HG03103 (cell line): ENCODE data around the gene RNF214.
"Not testable (repeated sequence)": the region's sequence is repeated elsewhere in the genome, so short reads cannot be mapped to it uniquely, and the experiment has no call there.

ENCODE experiments used
- ATAC-seq: cut with Tn5 transposase; IDR thresholded peaks from one replicate; pipeline ENCODE4 v1.9.1; 2021; ENCODE audit warnings: low read depth; ENCODE audit not compliant: unreplicated experiment

RNF214 gene

DNA sequence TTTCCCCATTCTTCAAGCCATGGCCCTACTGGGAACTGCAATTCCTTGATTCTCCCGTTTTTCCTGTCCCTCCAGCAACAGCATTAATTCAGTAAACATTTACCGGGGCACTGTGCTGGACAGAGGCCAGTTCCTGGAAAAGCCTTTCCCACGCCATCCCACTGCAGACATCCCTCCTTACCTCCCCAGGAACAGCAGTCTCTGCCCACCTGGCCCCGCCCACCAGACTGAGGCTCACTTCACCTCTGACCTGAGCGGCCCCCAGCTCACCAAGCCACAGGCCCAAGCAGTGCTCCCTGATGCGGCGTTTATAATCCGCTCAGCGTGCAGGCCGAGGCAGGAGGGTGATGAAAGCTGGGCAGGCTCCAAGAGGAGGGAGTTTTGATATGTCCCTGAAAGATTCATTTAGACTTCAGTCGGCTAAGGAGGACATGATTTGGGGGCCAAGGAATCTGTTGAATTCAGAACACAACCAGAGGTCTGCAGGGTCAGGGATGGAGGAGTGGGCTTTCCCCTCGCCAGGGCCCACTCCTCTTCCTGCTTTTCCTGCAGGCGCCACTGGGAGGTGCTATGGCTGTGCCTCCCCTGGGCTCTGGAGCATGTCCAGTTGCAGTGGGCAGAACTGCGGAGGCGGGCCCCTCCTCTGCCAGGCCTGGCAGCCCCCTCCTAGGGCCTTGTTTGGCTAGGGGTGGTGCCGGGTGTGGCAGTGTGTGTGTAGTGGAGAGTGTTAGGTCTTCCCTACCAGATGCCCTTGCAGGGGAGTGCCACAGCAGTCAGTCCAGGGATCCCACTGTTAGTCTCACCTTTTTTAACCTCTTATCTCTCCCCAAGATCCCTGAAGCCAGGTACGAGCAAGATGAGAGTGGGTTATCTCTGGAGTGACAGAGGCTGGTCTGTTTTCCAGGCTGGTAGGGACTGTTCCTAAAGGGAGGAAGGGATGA is 34.7 kb upstream of the RNF214 start:
- no peak for ATAC-seq

DNA sequence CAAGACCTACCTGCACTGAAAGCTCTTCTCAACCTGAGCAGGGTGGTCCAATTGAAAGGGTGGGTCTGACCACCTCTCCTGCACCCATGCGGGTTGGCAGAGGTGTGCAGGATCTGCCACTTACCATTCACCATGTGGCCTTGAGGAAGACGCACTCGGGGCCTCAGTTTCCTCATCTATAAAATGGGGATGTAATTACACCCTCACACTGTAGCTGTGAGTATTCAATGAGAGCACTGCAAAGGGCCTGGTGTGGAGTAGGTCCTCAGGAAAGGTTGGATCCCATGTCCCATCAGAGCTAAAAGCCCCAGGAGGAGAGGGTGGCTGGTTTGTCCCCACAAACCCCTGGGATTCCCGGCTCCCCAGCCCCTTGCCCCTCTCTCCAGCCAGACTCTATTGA is 33.9 kb upstream of the RNF214 start:
- ATAC-seq = no peak

DNA sequence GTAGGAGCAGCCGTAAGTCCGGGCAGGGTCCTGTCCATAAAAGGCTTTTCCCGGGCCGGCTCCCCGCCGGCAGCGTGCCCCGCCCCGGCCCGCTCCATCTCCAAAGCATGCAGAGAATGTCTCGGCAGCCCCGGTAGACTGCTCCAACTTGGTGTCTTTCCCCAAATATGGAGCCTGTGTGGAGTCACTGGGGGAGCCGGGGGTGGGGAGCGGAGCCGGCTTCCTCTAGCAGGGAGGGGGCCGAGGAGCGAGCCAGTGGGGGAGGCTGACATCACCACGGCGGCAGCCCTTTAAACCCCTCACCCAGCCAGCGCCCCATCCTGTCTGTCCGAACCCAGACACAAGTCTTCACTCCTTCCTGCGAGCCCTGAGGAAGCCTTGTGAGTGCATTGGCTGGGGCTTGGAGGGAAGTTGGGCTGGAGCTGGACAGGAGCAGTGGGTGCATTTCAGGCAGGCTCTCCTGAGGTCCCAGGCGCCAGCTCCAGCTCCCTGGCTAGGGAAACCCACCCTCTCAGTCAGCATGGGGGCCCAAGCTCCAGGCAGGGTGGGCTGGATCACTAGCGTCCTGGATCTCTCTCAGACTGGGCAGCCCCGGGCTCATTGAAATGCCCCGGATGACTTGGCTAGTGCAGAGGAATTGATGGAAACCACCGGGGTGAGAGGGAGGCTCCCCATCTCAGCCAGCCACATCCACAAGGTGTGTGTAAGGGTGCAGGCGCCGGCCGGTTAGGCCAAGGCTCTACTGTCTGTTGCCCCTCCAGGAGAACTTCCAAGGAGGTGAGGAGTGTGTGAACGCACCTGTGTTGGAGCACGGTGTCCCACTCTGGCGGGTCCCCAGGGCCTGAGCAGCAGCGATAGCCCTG is 33.2 kb upstream of the RNF214 start, which contains the start of gene TAGLN:
TSS of gene TAGLN (plus strand) at position 318 of the 863 bp plus-strand sequence. CDS start 3,644 bp downstream, outside the sequence.
- ATAC-seq = no peak

DNA sequence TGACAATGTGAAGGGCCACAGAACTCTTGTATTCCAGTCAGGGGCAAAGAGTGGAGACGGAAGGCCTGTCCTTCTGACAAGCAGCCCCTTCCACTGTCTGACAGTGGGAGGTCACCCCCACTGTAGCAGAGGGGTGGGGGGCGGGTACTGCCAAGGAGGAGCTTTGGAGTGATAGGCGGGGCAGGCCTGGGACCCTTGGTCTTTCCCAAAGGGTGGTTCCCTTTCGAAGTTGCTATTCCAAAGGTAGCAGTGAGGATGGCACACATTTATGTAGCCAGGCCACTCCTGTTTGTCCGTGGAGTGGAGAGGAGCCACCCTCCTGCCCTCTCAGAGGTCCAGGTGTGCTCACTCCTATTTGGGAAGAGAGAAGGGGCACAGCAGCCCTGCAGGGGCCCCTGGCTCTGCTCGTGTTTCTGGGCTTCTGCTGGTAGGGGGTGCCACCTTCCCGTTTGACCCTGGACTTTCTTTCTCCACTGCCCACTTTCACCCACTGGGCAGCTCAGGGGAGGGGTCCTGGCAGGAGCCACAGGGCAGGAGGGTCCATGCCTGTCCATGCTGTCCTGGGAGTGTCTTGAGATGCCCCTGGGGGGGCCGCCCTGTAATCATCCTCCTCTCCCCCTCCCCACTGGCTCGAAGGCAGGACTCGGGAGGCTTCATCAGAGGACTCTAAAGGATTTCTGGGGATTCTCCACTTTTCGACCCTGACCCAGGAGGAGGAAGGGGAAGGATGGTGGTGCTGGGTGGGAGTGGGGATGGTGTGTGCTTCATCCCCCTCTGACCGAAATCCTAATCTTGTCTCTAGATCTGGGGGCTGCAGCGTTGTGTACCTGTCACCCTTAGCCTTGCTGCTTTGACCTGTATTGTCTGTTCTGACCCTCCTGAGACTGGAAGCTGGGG is 32.3 kb upstream of the RNF214 start:
- no peak for ATAC-seq

DNA sequence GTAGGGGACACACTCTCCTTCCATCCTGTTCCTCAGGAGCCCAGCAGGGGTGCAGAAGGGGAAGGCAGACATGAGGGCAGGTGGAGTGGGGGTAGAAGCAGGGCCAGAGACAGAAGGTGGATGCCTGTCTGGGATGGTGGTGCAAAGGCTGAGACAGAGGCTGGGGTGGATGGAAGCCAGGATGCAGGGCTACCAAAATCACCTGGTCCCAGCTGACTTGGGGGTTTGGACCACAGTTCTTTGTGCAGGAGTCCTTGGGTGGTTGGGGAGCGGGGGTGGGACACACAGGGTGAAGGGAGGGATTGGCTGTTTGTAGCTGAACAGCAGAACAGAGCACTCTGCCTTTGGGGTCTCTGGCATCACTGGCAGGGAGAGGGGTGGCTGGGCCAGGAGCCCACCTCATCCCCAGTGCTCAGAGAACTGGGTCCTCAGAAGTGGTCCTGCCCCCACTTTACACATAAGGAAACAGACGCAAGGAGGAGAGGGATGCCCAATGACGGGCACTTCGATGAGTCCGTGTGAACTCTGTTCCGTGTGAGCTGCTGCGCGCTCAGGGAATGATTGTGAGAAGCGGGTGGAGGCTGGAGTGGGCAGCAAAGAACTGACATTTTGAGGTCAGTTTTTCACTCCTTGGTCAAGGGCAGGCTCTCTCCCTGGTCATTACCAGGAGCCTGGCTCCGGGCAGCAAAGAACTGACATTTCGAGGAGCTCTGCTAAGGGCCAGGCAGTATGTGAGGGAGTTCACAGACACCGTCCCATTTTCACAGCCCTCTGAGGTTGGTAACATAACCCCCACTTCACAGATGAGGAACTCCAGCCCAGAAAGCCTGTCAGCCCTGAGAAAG is 31.4 kb upstream of the RNF214 start:
- ATAC-seq = no peak

DNA sequence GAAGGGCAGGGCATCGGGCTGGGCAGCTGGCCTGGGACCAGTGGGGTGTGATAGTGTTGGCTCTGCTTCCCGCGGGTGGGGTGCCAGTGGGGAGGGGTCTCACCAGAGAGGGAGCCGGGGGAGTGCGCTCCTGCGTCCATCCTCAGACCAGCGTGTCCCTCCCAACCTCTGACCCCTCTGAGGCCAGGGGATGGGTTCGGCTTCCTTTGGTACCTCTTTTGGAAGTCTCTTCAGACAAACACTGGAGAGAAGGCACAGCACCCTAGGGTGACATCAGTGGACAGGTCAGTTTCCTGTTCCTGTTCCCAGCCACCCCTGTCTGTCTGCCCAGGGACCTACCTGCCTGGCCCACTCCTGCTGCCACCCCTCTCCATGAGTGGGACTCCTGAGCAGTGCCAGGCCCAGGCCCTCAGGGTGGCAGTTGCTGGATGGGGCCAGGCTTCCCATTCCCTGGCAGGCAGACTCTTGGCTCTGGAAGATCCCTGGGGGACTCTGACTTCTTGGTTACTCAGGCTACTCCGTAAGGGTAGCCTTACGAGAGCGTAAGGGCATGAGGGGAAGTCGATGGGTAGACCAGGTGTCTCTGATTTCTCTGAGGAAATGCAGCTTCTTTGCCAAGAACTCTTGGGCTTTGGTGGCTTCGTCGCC is 30.7 kb upstream of the RNF214 start:
- ATAC-seq = no peak

DNA sequence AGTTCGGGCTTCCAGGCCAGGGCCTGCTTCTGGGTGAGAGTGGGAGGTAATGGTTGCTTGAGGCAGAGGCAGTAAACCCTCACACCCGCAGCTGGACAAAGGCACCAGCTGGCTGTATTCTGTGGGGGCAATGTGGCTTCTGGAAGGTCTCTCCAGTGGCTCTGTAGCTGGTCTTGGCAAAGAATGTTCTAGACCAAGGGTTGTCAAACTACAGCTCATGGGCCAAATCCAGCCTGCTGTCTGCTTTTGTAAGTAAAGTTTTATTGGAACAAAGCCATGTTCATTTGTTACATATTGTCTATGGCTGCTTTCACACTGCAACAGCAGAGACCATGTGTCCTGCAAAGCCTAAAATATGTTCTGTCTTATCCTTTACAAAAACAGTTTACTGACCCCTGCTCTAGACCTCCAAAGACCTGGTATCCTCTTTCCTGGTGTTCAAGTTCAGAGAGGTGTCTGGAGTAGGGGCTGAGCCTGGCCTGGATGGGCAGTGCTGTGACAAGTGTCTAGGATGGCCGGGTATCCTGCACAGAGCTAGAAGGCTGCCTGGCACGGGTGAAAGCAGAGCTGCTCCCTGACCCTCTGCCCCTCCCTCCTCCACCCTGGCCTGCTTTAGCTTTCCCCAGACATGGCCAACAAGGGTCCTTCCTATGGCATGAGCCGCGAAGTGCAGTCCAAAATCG is 29.9 kb upstream of the RNF214 start:
- no peak for ATAC-seq

DNA sequence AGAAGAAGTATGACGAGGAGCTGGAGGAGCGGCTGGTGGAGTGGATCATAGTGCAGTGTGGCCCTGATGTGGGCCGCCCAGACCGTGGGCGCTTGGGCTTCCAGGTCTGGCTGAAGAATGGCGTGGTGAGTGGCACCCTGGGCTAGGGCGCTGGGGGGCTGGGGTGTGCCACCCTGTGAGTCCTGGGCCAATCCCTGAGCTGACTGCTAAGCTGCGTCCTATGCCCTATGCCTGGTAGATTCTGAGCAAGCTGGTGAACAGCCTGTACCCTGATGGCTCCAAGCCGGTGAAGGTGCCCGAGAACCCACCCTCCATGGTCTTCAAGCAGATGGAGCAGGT is 29.4 kb upstream of the RNF214 start:
- no peak for ATAC-seq

DNA sequence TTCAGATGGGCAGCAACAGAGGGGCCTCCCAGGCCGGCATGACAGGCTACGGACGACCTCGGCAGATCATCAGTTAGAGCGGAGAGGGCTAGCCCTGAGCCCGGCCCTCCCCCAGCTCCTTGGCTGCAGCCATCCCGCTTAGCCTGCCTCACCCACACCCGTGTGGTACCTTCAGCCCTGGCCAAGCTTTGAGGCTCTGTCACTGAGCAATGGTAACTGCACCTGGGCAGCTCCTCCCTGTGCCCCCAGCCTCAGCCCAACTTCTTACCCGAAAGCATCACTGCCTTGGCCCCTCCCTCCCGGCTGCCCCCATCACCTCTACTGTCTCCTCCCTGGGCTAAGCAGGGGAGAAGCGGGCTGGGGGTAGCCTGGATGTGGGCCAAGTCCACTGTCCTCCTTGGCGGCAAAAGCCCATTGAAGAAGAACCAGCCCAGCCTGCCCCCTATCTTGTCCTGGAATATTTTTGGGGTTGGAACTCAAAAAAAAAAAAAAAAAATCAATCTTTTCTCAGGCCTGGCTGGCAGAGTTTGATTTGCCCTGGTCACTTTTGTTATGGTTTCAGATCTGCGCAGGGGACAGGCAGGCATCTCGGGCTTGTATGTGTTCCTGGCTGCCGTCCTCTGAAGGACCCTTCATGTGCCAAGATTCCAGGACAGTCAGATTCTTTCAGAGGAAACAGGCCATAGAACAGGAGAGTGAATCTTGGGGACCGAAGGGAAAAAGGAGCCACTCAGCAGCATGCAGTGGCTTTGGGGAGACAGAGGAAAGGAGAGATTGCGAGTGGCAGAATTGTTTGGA is 28.0 kb upstream of the RNF214 start:
- ATAC-seq = no peak

DNA sequence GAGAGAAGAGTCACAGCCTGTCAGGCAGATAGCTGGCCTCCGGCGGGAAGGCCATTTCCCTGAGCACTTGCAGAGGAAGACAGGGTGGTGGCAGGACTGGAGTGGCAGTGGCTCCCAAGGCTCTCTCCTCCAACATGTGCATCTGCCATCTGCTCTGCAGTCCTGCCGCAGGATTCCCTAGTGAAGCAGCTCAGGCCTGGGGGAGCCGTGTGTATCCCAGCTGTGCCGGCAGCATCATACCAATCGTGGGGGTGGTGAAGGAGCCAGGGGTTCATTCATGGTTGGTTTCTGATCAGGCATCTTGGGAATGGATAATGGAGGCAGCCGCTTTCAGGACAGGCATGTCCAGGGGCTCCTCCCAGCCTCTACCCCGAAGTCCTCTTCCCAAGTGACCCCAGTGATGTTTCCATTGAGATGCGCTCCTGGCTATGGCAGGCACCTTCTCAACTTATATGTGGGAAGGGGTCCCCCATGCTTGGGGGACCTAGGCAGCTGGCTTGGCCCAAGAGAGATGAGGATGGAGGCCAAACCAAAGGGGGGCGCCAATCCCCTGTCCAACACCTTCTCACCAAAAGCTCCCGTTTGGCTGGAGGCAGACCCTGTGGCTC is 27.2 kb upstream of the RNF214 start:
- ATAC-seq = no peak

DNA sequence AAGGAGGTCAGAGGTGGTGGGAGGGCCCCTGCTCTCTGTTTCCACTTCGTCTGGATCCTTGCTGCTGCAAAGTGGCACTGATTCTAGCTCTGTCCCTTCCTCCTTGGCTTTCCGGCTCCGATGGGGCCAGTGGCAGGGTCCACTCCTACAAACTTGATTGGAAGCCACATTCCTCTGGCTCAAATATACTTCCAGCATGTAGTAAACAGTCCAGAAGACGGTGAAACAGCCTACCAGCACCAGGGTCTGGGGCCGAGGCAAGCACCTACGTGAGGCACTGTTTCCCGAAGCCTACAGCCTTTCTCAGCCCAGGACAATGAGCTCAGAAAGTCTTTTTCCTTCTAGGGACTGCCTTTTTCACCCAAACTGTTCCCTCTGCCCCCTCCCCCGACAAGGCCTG is 26.4 kb upstream of the RNF214 start:
- not testable (repeated sequence) for ATAC-seq

DNA sequence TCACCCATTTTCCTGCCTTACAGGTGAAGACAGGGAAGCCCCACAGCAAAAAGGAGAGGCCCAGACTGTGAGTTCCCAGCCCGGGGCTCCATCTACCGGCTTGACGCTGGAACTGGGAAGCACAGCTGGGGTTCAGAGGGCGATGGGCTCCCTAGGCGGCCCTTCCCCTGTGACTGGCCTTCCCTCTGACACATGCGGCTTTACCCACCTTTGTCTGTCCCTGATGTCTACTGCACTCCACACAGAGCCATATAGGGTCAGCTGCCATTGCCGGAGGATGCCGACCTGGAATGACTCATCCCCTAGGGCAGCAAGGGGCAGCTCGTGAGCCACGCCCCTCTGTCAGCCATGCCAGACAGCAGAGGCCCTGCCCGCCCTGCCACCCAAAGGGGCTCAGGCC is 25.6 kb upstream of the RNF214 start:
- ATAC-seq = not testable (repeated sequence)

DNA sequence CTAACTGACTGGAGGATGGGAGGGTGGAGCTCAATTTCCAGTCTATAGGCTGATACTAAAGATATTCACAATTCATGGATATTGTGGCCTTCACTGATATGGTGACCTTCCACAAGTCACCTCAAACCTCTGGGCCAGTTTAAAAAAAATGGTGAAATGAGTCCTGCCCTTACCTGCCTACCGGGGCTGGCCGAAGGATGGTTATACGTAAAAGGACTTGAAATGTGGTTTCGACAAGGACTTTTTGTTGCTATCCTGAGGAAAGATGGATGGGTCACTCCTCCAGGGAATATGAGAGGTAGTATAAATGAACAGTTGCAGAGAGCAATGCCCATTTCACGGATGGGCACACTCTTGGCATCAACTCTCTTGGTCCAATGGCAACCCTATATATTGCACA is 25.0 kb upstream of the RNF214 start:
- ATAC-seq = not testable (repeated sequence)

DNA sequence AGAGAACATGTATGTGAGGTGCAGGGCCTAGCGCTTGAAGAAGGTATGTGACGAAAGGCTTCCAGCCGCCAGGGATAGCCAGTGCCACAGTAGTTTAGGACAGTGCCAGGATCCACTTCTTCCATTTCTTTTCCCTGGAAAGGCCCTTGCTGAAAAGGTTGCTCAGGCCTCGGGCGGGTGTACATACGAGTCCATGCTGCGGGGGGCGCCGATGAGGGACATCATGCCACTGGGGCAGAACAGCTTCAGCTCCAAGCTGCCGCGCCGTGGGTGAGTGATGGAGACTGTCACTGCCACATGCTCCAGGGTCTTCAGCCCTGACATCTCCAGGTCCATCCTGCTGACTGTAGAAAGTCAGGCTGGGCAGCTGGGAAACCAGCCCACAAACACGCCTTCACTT is 23.8 kb upstream of the RNF214 start:
- ATAC-seq = not testable (repeated sequence)

DNA sequence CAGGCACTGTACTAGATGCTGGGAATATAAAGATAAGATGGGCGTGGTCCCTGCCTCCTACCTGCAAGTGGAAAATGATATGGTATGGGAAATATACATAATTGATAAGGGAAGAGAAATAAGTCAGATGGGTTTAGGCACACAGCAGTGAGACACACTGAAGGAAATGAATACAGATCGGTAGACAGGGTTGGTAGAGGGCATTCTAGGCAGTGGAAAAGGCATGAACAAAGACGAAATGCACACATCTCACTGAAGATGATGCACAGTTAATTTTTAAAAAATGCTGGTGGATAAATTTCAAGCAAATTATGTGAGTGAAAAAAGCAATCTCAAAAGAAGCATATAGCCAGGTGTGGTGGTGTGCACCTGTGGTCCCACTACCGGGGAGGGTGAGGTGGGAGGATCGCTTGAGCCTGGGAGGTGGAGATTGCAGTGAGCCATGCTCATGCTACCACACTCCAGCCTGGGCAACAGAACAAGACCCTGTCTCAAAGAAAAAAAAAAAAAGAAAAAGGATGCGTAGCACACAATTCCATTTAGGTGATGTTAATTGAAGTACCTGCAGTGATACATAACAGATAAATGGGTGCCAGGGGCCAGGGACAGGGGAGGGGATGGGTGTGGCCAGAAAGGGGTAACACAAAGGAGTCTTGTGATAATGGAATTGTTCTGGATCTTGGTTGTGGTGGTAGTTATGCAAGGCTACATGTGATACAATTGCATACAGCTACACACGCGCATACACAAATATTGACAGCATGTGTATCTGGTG is 22.9 kb upstream of the RNF214 start:
- ATAC-seq = not testable (repeated sequence)

DNA sequence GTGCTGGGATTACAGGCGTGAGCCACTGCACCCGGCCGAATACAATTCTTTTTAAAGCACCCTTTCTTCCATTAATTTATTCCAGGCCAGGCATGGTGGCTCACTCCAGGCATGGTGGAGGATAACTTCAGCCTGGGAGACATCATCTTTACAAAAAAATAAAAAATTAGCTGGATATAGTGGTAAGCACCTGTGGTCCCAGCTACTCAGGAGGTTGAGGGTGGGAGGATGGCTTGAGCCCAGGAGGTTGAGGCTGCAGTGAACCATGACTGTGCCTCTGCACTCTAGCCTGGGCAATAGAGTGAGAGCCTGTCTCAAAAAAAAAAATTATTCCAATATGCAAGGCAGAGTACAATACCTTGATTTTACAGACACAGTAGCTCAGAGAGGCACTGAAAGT is 21.9 kb upstream of the RNF214 start:
- no peak for ATAC-seq
